Muscle layer of duodenum (tissue), 2 donors: ENCODE data around the gene ZNF444.
"Not testable (repeated sequence)": the region's sequence is repeated elsewhere in the genome, so short reads cannot be mapped to it uniquely, and the experiment has no call there.

Experiments used
- H3K27ac ChIP-seq: one replicate; pipeline ENCODE4 v1.7.0; 2013; ENCODE audit warnings: mild to moderate bottlenecking, low read length
- H3K27me3 ChIP-seq: one replicate; pipeline ENCODE4 v1.7.0; 2013; ENCODE audit warnings: low read depth, mild to moderate bottlenecking, control low read depth, low read length
- H3K36me3 ChIP-seq, 2 donors: one replicate each; pipeline ENCODE4 v1.7.0; 2013; ENCODE audit warnings: low read length in 2 of 2, control low read depth in 1 of 2, mild to moderate bottlenecking in 1 of 2; ENCODE audit not compliant: insufficient read depth in 2 of 2, control insufficient read depth in 1 of 2
- H3K4me1 ChIP-seq, 2 donors: one replicate each; pipeline ENCODE4 v1.7.0; 2013; ENCODE audit warnings: low read length in 2 of 2, mild to moderate bottlenecking in 2 of 2, control low read depth in 1 of 2, moderate library complexity in 1 of 2; ENCODE audit not compliant: insufficient read depth in 2 of 2, control insufficient read depth in 1 of 2
- H3K4me3 ChIP-seq, 2 donors: one replicate each; pipeline ENCODE4 v1.7.0; 2013; ENCODE audit warnings: low read length in 2 of 2, low read depth in 1 of 2, mild to moderate bottlenecking in 1 of 2
- H3K9me3 ChIP-seq, 2 donors: one replicate each; pipeline ENCODE4 v1.7.0; 2013; ENCODE audit warnings: low read length in 2 of 2, control low read depth in 1 of 2, mild to moderate bottlenecking in 1 of 2; ENCODE audit not compliant: control insufficient read depth in 1 of 2
- donor health status: healthy.

Gene ZNF444

DNA sequence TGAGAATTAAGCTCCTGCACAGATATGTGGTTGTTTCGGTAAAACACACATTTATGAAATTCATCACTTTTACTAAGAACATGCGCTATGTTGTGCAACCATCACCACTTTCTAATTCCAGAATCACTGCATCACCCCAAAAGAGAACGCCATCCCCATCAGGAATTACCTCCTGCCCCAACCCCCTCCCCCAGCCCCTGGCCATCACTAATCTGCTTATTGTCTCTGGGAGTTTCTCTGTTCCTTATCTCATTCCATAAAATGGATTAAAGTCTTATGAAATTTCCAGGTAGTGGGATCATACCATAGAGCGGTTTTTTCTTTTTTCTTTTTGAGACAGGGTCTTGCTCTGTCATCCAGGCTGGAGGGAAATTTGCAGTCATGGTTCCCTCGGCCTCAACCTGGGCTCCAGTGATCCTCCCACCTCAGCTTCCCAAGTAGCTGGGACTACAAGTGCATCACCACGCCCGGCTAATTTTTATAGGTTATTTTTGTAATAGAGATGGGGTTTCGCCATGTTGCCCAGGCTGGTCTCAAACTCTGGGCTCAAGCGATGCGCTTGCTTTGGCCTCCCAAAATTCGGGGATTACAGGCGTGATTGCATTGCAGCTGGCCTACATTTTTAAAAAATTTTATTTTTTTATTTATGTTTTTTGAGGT, 53.0 kb downstream of the ZNF444 start:
- H3K36me3 ChIP-seq = no peaks in the 10 kb centered on the region
- no peaks in the 10 kb centered on the region for H3K27me3 ChIP-seq
- no peaks in the 10 kb centered on the region for H3K9me3 ChIP-seq
- H3K4me1 ChIP-seq = no peaks in the 10 kb centered on the region
- H3K27ac ChIP-seq = no peak overlapping the region
- H3K4me3 ChIP-seq = no peak overlapping the region

DNA sequence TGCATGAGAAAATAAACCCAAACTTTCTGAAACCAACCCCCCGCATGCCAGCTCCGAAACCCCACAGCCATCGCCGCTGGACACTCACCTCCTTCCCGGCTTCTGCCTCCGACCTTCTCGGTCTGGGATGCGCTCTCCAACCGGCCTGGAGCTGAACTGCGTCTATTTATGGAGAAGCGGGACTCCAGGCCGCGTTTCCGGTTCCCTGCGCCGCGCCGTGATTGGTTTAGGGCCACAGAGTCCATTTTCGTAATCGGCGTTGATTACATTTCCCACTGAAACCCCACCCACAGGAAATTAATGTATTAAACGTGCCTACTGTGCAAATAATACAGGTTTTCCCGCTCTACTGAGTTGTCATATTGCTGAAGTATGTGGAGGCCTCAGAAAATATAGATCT, 56.6 kb downstream of the ZNF444 start, which contains the start of gene ZSCAN5B:
TSS of gene ZSCAN5B (minus strand) at position 138 of the 400 bp plus-strand sequence. CDS start 4,731 bp downstream, outside the sequence.
- not testable (repeated sequence) for H3K4me3 ChIP-seq, H3K27ac ChIP-seq, H3K9me3 ChIP-seq, H3K4me1 ChIP-seq, H3K36me3 ChIP-seq, H3K27me3 ChIP-seq

DNA sequence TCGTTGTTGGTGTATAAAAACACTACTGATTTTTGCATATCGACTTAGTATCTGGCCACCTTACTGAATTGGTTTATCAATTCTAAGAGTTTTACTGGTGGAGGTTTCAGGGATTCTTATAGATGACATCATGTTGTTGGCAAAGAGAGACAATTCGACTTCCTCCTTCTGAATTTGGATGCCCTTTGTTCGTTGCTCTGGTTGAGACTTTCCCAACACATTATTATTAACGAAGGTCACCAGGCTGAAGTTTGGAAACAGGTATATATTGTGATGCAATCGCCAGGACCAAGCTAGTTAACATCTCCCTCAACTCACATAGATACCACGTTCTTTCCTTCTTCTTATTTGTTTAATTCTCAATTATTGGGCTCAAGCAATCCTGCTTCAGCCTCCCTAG, 58.6 kb downstream of the ZNF444 start:
- Histone ChIP-seq H3K36me3 (no peaks in the 10 kb centered on the region), H3K4me3 (no peak overlapping the region), H3K9me3 (no peaks in the 10 kb centered on the region), H3K27ac (no peak overlapping the region), H3K4me1 (no peaks in the 10 kb centered on the region), H3K27me3 (no peaks in the 10 kb centered on the region)

DNA sequence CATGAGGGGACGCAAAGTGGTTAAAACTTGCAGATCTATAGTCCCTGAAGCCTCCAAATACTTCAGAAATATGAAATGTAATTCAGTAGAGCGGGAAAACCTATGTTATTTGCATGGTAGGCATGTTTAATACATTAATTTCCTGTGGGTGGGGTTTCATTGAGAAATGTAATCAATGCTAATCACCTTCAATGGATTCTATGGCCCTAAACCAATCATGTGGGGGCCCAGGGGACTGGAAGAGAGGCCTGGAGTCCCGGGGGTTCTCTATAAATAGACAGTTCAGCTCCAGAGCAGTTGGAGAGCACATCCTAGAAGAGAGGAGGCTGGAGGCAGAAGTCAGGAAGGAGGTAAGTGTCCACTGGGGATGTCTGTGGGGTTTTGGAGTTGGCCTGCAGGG, 60.9 kb downstream of the ZNF444 start, which contains the start of gene ZSCAN5C:
TSS of gene ZSCAN5C (plus strand) at position 301 of the 400 bp plus-strand sequence. CDS start 3,641 bp downstream, outside the sequence.
- no peaks in the 10 kb centered on the region for H3K9me3 ChIP-seq
- no peaks in the 10 kb centered on the region for H3K4me1 ChIP-seq
- no peak within 1 kb of the TSS for H3K27ac ChIP-seq
- no peaks in the 10 kb centered on the region for H3K27me3 ChIP-seq
- H3K4me3 ChIP-seq = no peak within 1 kb of the TSS
- no peaks in the 10 kb centered on the region for H3K36me3 ChIP-seq

- not testable (repeated sequence) for H3K4me1 ChIP-seq, H3K27me3 ChIP-seq, H3K4me3 ChIP-seq, H3K9me3 ChIP-seq, H3K27ac ChIP-seq, H3K36me3 ChIP-seq
These were observed 66.5 kb downstream of the ZNF444 start for GRCh38 chr19:56207581-56207980.

GRCh38 chr19:56209091-56209490, 68.0 kb downstream of the ZNF444 start:
- no peaks in the 10 kb centered on the region for H3K9me3 ChIP-seq
- no peaks in the 10 kb centered on the region for H3K27me3 ChIP-seq
- no peaks in the 10 kb centered on the region for H3K36me3 ChIP-seq
- no peak overlapping the region for H3K4me3 ChIP-seq
- no peak overlapping the region for H3K27ac ChIP-seq
- H3K4me1 ChIP-seq = no peaks in the 10 kb centered on the region

DNA sequence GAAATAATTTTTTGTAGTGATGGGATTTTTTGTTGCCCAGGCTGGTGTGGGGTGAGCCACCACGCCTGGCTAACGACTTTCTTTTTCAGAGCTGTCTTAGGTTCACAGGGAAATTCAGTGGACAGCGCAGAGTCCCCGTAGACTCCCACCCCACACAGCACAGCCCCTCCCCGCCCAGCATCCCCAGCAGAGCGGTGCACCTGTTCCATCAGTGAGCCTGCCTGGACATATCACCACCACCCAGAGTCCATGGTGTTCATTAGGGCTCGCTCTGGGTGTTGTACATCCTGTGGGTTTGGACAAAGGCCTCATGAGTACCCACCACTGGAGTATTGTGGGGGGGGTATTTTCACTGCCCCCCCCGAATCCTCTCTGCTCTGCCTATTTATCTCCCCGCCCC, 68.9 kb downstream of the ZNF444 start:
- H3K9me3 ChIP-seq, H3K4me1 ChIP-seq, H3K4me3 ChIP-seq, H3K36me3 ChIP-seq, H3K27ac ChIP-seq, H3K27me3 ChIP-seq: not testable (repeated sequence)
